BJ (cell line): ENCODE data around the gene ACVR1B. TPM values are rescaled to one million over a fixed set of nuclear protein-coding genes. Genes with fewer than 3 reads are reported as not detected.

Experiments
- CTCF ChIA-PET: fragments of 350-600 bp; formaldehyde crosslinking; extraction: SDS; loops from one replicate; lab custom pipeline; 2021; ENCODE audit warnings: antibody characterized with exemption, inconsistent platforms; lab: Yijun Ruan, JAX
- POLR2A ChIA-PET: fragments of 300-600 bp; sonication (Branson Sonifier 250); formaldehyde crosslinking; extraction: SDS; loops from one replicate; lab custom pipeline; 2021; ENCODE audit warnings: antibody characterized with exemption; lab: Charles Lee
- DNase-seq: peaks from one replicate; pipeline ENCODE4 v3.0.0-alpha.2; 2011; ENCODE audit warnings: low read depth
- H3K27me3 ChIP-seq: 2 replicates; pipeline ENCODE4 v1.6.0; 2011; ENCODE audit warnings: low read length; ENCODE audit not compliant: control insufficient read depth, insufficient read depth
- H3K36me3 ChIP-seq: 2 replicates; pipeline ENCODE4 v1.5.1; 2011; ENCODE audit warnings: low read length; ENCODE audit not compliant: control insufficient read depth, insufficient read depth
- H3K4me3 ChIP-seq: 2 replicates; pipeline ENCODE4 v1.5.1; 2011; ENCODE audit warnings: low read depth, mild to moderate bottlenecking, control low read depth, low read length
- CTCF ChIP-seq: IDR thresholded peaks from 2 replicates; pipeline ENCODE4 v1.5.1; 2011; ENCODE audit warnings: low read depth, mild to moderate bottlenecking, control low read depth, inconsistent platforms, low read length, moderate library complexity; ENCODE audit not compliant: insufficient read depth
- polyA plus RNA-seq: library from polyadenylated mRNA; depleted of rRNA; stranded (reverse); fragments of >200 nt; gene quantifications from 2 replicates; pipeline ENCODE4 v1.2.3, GENCODE V29; 2011

The ACVR1B gene
- polyA plus RNA-seq, 1 experiment, result 12.9 TPM

GRCh38 chr12:52027085-52027843 lies 75.8 kb downstream of the ACVR1B start:
- ChIA-PET CTCF (interaction anchor here (0.6 to 24.9 kb wide), 13 partner anchors 8 to 207 kb away, joined by 3 to 974 read pairs (median 53); partner anchors contain the start of genes ATG101, NR4A1, SMIM41 and TAMALIN), POLR2A (no interaction called here)
- Histone ChIP-seq H3K27me3 (no peaks in the 10 kb centered on the region), H3K36me3 (no peaks in the 10 kb centered on the region), H3K4me3 (no peak overlapping the region)
- no peak for DNase-seq
- no peak for TF ChIP-seq CTCF

- CTCF ChIA-PET, result interaction anchor here (0.7 to 24.9 kb wide), 11 partner anchors 6 to 92 kb away, joined by 3 to 974 read pairs (median 6); partner anchors contain the start of genes ATG101, NR4A1, SMIM41 and TAMALIN
- no peak overlapping the region for H3K4me3 ChIP-seq
- no peak for DNase-seq
- no peak for TF ChIP-seq CTCF
- H3K27me3 ChIP-seq, result no peaks in the 10 kb centered on the region
- POLR2A ChIA-PET, result no interaction called here
- H3K36me3 ChIP-seq, result no peaks in the 10 kb centered on the region
Measured at GRCh38 chr12:52029685-52030084, 78.2 kb downstream of the ACVR1B start.

GRCh38 chr12:52032446-52032803 lies 80.9 kb downstream of the ACVR1B start:
- TF ChIP-seq CTCF, result no peak
- POLR2A ChIA-PET, result interaction anchor here (1.1 to 1.2 kb wide), 2 partner anchors 19 to 49 kb away, joined by 5 to 20 read pairs; partner anchors contain the start of gene NR4A1
- H3K36me3 ChIP-seq, result no peaks in the 10 kb centered on the region
- no peak for DNase-seq
- H3K4me3 ChIP-seq, result peak overlapping the region; percentile 25; the same call in 1 of the 2 replicates
- CTCF ChIA-PET, result interaction anchor here (0.6 to 24.9 kb wide), 12 partner anchors 8 to 95 kb away, joined by 3 to 974 read pairs (median 4); partner anchors contain the start of genes ATG101 and SMIM41
- H3K27me3 ChIP-seq, result no peaks in the 10 kb centered on the region

GRCh38 chr12:52032804-52033445 lies 81.4 kb downstream of the ACVR1B start:
- peak; percentile 86 for DNase-seq
- ChIA-PET CTCF (interaction anchor here (0.7 to 24.9 kb wide), 12 partner anchors 8 to 95 kb away, joined by 3 to 974 read pairs (median 4); partner anchors contain the start of genes ATG101 and SMIM41), POLR2A (interaction anchor here (0.5 to 1.2 kb wide), 3 partner anchors 13 to 49 kb away, joined by 3 to 20 read pairs (median 5); partner anchors contain the start of gene NR4A1)
- TF ChIP-seq CTCF, result no peak
- Histone ChIP-seq H3K27me3 (no peaks in the 10 kb centered on the region), H3K4me3 (peak overlapping the region; percentile 31), H3K36me3 (no peaks in the 10 kb centered on the region)
